A549 (cell line): ENCODE measurements around the gene ATP6AP2.

Experiments used
- BHLHE40 ChIP-seq: IDR thresholded peaks from 2 replicates; pipeline ENCODE4 v1.6.1; 2012; ENCODE audit warnings: low read depth, low read length, inconsistent platforms
- POLR2A ChIP-seq: IDR thresholded peaks from 2 replicates; pipeline ENCODE4 v1.6.1; 2012; ENCODE audit warnings: mild to moderate bottlenecking, low read length
- TF ChIP-seq, protein P1 (sequence below): IDR thresholded peaks from 2 replicates; pipeline ENCODE4 v1.6.1; 2012
- TF ChIP-seq, protein P2 (sequence below): fragments of >200 bp; sonication (Bioruptor Twin); formaldehyde crosslinking; IDR thresholded peaks from 3 replicates; pipeline ENCODE4 v1.5.1; 2016
- TF ChIP-seq, protein P3 (sequence below): fragments of 250-450 bp; sonication (Bioruptor Pico); IDR thresholded peaks from 2 replicates; pipeline ENCODE4 v1.5.0; 2021; ENCODE audit warnings: mild to moderate bottlenecking, moderate library complexity, borderline replicate concordance

DNA sequence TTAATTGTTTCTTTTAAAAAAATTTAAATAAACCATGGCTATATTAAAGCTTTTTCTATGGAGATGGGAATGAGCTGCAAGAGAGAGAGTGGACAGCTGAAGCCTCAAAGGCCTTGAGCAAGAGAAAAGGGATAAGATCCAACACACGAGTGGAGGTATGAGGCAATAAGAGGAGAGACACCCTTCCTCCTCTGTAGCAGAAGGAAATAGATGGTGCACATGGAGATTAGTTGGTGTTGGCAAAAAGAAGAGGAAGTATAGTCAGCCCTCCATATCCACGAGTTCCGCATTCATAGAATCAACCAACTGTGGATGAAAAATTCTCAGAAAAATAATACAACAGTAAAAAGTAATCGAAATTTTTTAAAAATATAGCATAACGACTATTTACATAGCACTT is 63.4 kb downstream of the ATP6AP2 start:
- TF ChIP-seq, protein P1, sequence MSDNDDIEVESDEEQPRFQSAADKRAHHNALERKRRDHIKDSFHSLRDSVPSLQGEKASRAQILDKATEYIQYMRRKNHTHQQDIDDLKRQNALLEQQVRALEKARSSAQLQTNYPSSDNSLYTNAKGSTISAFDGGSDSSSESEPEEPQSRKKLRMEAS: no peak
- TF ChIP-seq, protein P2, sequence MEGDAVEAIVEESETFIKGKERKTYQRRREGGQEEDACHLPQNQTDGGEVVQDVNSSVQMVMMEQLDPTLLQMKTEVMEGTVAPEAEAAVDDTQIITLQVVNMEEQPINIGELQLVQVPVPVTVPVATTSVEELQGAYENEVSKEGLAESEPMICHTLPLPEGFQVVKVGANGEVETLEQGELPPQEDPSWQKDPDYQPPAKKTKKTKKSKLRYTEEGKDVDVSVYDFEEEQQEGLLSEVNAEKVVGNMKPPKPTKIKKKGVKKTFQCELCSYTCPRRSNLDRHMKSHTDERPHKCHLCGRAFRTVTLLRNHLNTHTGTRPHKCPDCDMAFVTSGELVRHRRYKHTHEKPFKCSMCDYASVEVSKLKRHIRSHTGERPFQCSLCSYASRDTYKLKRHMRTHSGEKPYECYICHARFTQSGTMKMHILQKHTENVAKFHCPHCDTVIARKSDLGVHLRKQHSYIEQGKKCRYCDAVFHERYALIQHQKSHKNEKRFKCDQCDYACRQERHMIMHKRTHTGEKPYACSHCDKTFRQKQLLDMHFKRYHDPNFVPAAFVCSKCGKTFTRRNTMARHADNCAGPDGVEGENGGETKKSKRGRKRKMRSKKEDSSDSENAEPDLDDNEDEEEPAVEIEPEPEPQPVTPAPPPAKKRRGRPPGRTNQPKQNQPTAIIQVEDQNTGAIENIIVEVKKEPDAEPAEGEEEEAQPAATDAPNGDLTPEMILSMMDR: no peak
- TF ChIP-seq, protein P3, sequence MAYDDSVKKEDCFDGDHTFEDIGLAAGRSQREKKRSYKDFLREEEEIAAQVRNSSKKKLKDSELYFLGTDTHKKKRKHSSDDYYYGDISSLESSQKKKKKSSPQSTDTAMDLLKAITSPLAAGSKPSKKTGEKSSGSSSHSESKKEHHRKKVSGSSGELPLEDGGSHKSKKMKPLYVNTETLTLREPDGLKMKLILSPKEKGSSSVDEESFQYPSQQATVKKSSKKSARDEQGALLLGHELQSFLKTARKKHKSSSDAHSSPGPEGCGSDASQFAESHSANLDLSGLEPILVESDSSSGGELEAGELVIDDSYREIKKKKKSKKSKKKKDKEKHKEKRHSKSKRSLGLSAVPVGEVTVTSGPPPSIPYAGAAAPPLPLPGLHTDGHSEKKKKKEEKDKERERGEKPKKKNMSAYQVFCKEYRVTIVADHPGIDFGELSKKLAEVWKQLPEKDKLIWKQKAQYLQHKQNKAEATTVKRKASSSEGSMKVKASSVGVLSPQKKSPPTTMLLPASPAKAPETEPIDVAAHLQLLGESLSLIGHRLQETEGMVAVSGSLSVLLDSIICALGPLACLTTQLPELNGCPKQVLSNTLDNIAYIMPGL (CRISPR knock-in tag): no peak
- TF ChIP-seq BHLHE40: no peak
- TF ChIP-seq POLR2A: no peak
